GM21360 (cell line): Measurements from ENCODE around the gene OIP5.
"Not testable (repeated sequence)": the region's sequence is repeated elsewhere in the genome, so short reads cannot be mapped to it uniquely, and the experiment has no call there.

Source experiments
- ATAC-seq: cut with Tn5 transposase; IDR thresholded peaks from one replicate; pipeline ENCODE4 v1.9.1; 2021; ENCODE audit warnings: mild to moderate bottlenecking, moderate library complexity; ENCODE audit not compliant: unreplicated experiment

The OIP5 gene

DNA sequence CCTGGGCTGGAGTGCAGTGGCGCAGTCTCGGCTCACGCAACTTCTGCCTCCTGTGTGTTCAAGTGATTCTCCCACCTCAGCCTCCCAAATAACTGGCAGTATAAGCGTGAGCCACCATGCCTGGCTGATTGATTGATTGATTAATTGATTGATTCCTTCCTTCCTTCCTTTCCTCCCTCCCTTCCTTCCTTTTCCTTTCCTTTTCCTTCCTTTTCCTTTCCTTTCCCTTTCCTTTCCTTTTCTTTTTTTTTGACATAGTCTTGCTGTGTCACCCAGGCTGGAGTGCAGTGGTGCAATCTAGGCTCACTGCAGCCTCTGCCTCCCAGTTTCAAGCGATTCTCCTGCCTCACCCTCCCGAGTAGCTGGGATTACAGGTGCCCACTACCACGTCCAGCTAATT is 71.5 kb downstream of the OIP5 start:
- ATAC-seq, result not testable (repeated sequence)

GRCh38 chr15:41259546-41260189 is 72.7 kb downstream of the OIP5 start:
- no peak for ATAC-seq
